Trophoblast cell (in vitro differentiated cells and primary cell): ENCODE measurements around the gene EVL.

Source experiments
- DNase-seq, 2 donors: peaks; one replicate each; pipeline ENCODE4 v3.0.0-alpha.2; 2016
- H2AFZ ChIP-seq: 2 replicates; pipeline ENCODE4 v1.6.1; 2013; ENCODE audit warnings: low read length, moderate library complexity, mild to moderate bottlenecking; ENCODE audit not compliant: insufficient read depth, poor library complexity
- H2AK5ac ChIP-seq: 2 replicates; pipeline ENCODE4 v1.6.1; 2013; ENCODE audit warnings: mild to moderate bottlenecking, low read length
- H2BK120ac ChIP-seq: 2 replicates; pipeline ENCODE4 v1.6.1; 2013; ENCODE audit warnings: low read length, mild to moderate bottlenecking, moderate library complexity; ENCODE audit not compliant: insufficient read depth, poor library complexity
- H2BK12ac ChIP-seq: 2 replicates; pipeline ENCODE4 v1.6.1; 2013; ENCODE audit warnings: mild to moderate bottlenecking, low read length, moderate library complexity
- H2BK5ac ChIP-seq: 2 replicates; pipeline ENCODE4 v1.6.1; 2013; ENCODE audit warnings: low read length, low read depth, moderate library complexity, mild to moderate bottlenecking; ENCODE audit not compliant: poor library complexity
- H3K14ac ChIP-seq: 2 replicates; pipeline ENCODE4 v1.6.1; 2013; ENCODE audit warnings: mild to moderate bottlenecking, low read length
- H3K18ac ChIP-seq: 2 replicates; pipeline ENCODE4 v1.6.1; 2013; ENCODE audit warnings: mild to moderate bottlenecking, low read length
- H3K23ac ChIP-seq: 2 replicates; pipeline ENCODE4 v1.6.1; 2013; ENCODE audit warnings: low read length
- H3K27ac ChIP-seq: 2 replicates; pipeline ENCODE4 v1.5.1; 2013; ENCODE audit warnings: low read depth, mild to moderate bottlenecking, inconsistent platforms, low read length, moderate library complexity
- H3K27me3 ChIP-seq: 2 replicates; pipeline ENCODE4 v1.6.1; 2013; ENCODE audit warnings: inconsistent platforms, mild to moderate bottlenecking, low read length, moderate library complexity; ENCODE audit not compliant: insufficient read depth
- H3K36me3 ChIP-seq, 2 experiments: 1 replicate in 1 of 2; 2 replicates in 1 of 2; pipeline ENCODE4 v1.6.1; 2013; ENCODE audit warnings: low read length in 2 of 2, mild to moderate bottlenecking in 2 of 2, moderate library complexity in 1 of 2; ENCODE audit not compliant: insufficient read depth in 2 of 2, control insufficient read depth in 1 of 2
- H3K4ac ChIP-seq: 2 replicates; pipeline ENCODE4 v1.6.1; 2013; ENCODE audit warnings: low read depth, mild to moderate bottlenecking, low read length, moderate library complexity
- H3K4me1 ChIP-seq, 2 experiments: 1 replicate in 1 of 2; 2 replicates in 1 of 2; pipeline ENCODE4 v1.6.1; 2013; ENCODE audit warnings: low read length in 2 of 2, mild to moderate bottlenecking in 2 of 2, moderate library complexity in 1 of 2; ENCODE audit not compliant: insufficient read depth in 2 of 2, control insufficient read depth in 1 of 2
- H3K4me2 ChIP-seq: 2 replicates; pipeline ENCODE4 v1.6.1; 2013; ENCODE audit warnings: inconsistent platforms, mild to moderate bottlenecking, low read length, moderate library complexity
- H3K4me3 ChIP-seq: 2 replicates; pipeline ENCODE4 v1.5.1; 2013; ENCODE audit warnings: mild to moderate bottlenecking, low read depth, low read length, inconsistent platforms
- H3K79me1 ChIP-seq: one replicate; pipeline ENCODE4 v1.6.1; 2013; ENCODE audit warnings: low read length
- H3K79me2 ChIP-seq: 2 replicates; pipeline ENCODE4 v1.6.1; 2013; ENCODE audit warnings: low read length, mild to moderate bottlenecking; ENCODE audit not compliant: control insufficient read depth, insufficient read depth, poor library complexity
- H3K9ac ChIP-seq: 2 replicates; pipeline ENCODE4 v1.6.1; 2013; ENCODE audit warnings: mild to moderate bottlenecking, low read length
- H3K9me3 ChIP-seq: 2 replicates; pipeline ENCODE4 v1.6.1; 2013; ENCODE audit warnings: low read depth, mild to moderate bottlenecking, control low read depth, inconsistent platforms, low read length; ENCODE audit not compliant: insufficient read depth
- H4K12ac ChIP-seq: 2 replicates; pipeline ENCODE4 v1.6.1; 2013; ENCODE audit warnings: low read depth, mild to moderate bottlenecking, low read length, moderate library complexity
- H4K8ac ChIP-seq: 2 replicates; pipeline ENCODE4 v1.6.1; 2013; ENCODE audit warnings: low read depth, mild to moderate bottlenecking, low read length, moderate library complexity
- H4K91ac ChIP-seq: one replicate; pipeline ENCODE4 v1.6.1; 2013; ENCODE audit warnings: low read depth, mild to moderate bottlenecking, low read length, moderate library complexity
- WGBS: extraction: QIAGEN DNeasy Blood & Tissue Kit; methylation state at CpG from one replicate; pipeline ENCODE4 v1.1.7; 2013; ENCODE audit warnings: missing lambda C conversion rate; ENCODE audit not compliant: insufficient read length, insufficient coverage; ENCODE audit errors: extremely low coverage; 5-methylcytosine and 5-hydroxymethylcytosine counted together

Gene EVL

GRCh38 chr14:100080206-100080605, 15.0 kb downstream of the EVL start:
- Histone ChIP-seq H3K9ac (no peak overlapping the region), H3K18ac (no peak overlapping the region), H3K4me3 (no peak overlapping the region), H3K36me3 (no peaks in the 10 kb centered on the region), H2AK5ac (no peak overlapping the region), H3K79me1 (no peaks in the 10 kb centered on the region), H4K91ac (no peak overlapping the region), H3K4ac (no peak overlapping the region), H2BK5ac (no peak overlapping the region), H3K14ac (no peak overlapping the region), H4K8ac (no peak overlapping the region), H3K27me3 (no peaks in the 10 kb centered on the region), H2AFZ (no peak overlapping the region), H3K9me3 (no peaks in the 10 kb centered on the region), H3K27ac (no peak overlapping the region), H4K12ac (no peak overlapping the region), H2BK120ac (no peak overlapping the region), H3K23ac (no peak overlapping the region), H3K4me2 (no peak overlapping the region), H2BK12ac (no peak overlapping the region), H3K4me1 (peaks cover 0 to 5% of the 10 kb centered on the region in 2 experiments), H3K79me2 (no peaks in the 10 kb centered on the region)
- DNase-seq: no peak
- WGBS: no CpG with 5 or more reads among the region's 5 CpGs

GRCh38 chr14:100081997-100082625, 16.9 kb downstream of the EVL start:
- no CpG with 5 or more reads among the region's 12 CpGs for WGBS
- no peak overlapping the region for H4K8ac ChIP-seq
- H3K9me3 ChIP-seq: no peaks in the 10 kb centered on the region
- H3K79me2 ChIP-seq: no peaks in the 10 kb centered on the region
- H3K4me3 ChIP-seq: no peak overlapping the region
- H3K14ac ChIP-seq: no peak overlapping the region
- no peaks in the 10 kb centered on the region for H3K79me1 ChIP-seq
- no peak overlapping the region for H3K18ac ChIP-seq
- H4K91ac ChIP-seq: no peak overlapping the region
- H3K27ac ChIP-seq: no peak overlapping the region
- H3K23ac ChIP-seq: no peak overlapping the region
- no peak for DNase-seq
- no peaks in the 10 kb centered on the region for H3K36me3 ChIP-seq
- no peak overlapping the region for H4K12ac ChIP-seq
- H3K4ac ChIP-seq: no peak overlapping the region
- H2BK120ac ChIP-seq: no peak overlapping the region
- H2AFZ ChIP-seq: no peak overlapping the region
- no peak overlapping the region for H2BK5ac ChIP-seq
- H3K9ac ChIP-seq: no peak overlapping the region
- H2BK12ac ChIP-seq: no peak overlapping the region
- no peak overlapping the region for H2AK5ac ChIP-seq
- no peak overlapping the region for H3K4me2 ChIP-seq
- no peaks in the 10 kb centered on the region for H3K27me3 ChIP-seq
- H3K4me1 ChIP-seq: peaks cover 0 to 5% of the 10 kb centered on the region in 2 experiments

- Histone ChIP-seq H3K9ac (no peak overlapping the region), H3K9me3 (no peaks in the 10 kb centered on the region)
Measured at GRCh38 chr14:100082723-100083122, 17.5 kb downstream of the EVL start.

GRCh38 chr14:100083706-100084105, 18.5 kb downstream of the EVL start:
- H3K36me3 ChIP-seq: no peaks in the 10 kb centered on the region
- no peak overlapping the region for H4K91ac ChIP-seq
- no peak overlapping the region for H3K9ac ChIP-seq
- H4K12ac ChIP-seq: no peak overlapping the region
- no peaks in the 10 kb centered on the region for H3K27me3 ChIP-seq
- H2AK5ac ChIP-seq: no peak overlapping the region
- H4K8ac ChIP-seq: no peak overlapping the region
- H3K79me2 ChIP-seq: no peaks in the 10 kb centered on the region
- DNase-seq: no peak
- H3K79me1 ChIP-seq: no peaks in the 10 kb centered on the region
- no peak overlapping the region for H2AFZ ChIP-seq
- no peak overlapping the region for H2BK5ac ChIP-seq
- H3K4ac ChIP-seq: no peak overlapping the region
- no peak overlapping the region for H3K27ac ChIP-seq
- no peak overlapping the region for H3K18ac ChIP-seq
- H3K4me3 ChIP-seq: no peak overlapping the region
- H3K4me2 ChIP-seq: no peak overlapping the region
- no peak overlapping the region for H3K23ac ChIP-seq
- no peaks in the 10 kb centered on the region for H3K9me3 ChIP-seq
- no peak overlapping the region for H2BK12ac ChIP-seq
- no CpG with 5 or more reads among the region's 2 CpGs for WGBS
- H3K4me1 ChIP-seq: peaks cover 0 to 2% of the 10 kb centered on the region in 2 experiments
- H3K14ac ChIP-seq: no peak overlapping the region
- no peak overlapping the region for H2BK120ac ChIP-seq

More at GRCh38 chr14:100082723-100083122, 17.5 kb downstream of the EVL start:
- Histone ChIP-seq H2BK12ac (no peak overlapping the region), H2BK120ac (no peak overlapping the region), H2AK5ac (no peak overlapping the region), H2BK5ac (no peak overlapping the region), H4K8ac (no peak overlapping the region), H3K79me1 (no peaks in the 10 kb centered on the region), H3K27me3 (no peaks in the 10 kb centered on the region), H3K4me1 (peaks cover 0 to 5% of the 10 kb centered on the region in 2 experiments), H3K23ac (no peak overlapping the region), H3K4ac (no peak overlapping the region), H3K14ac (no peak overlapping the region), H3K18ac (no peak overlapping the region), H3K4me3 (no peak overlapping the region), H4K91ac (no peak overlapping the region), H3K36me3 (no peaks in the 10 kb centered on the region), H3K4me2 (no peak overlapping the region), H4K12ac (no peak overlapping the region), H3K27ac (no peak overlapping the region), H3K79me2 (no peaks in the 10 kb centered on the region), H2AFZ (no peak overlapping the region)
- DNase-seq: no peak
- WGBS: no CpG with 5 or more reads among the region's 3 CpGs
